Trophoblast cell (in vitro differentiated cells and primary cell): ENCODE measurements around the gene ZDHHC14.

Experiments
- DNase-seq, 2 donors: peaks; one replicate each; pipeline ENCODE4 v3.0.0-alpha.2; 2016
- H2AFZ ChIP-seq: 2 replicates; pipeline ENCODE4 v1.6.1; 2013; ENCODE audit warnings: low read length, moderate library complexity, mild to moderate bottlenecking; ENCODE audit not compliant: insufficient read depth, poor library complexity
- H2AK5ac ChIP-seq: 2 replicates; pipeline ENCODE4 v1.6.1; 2013; ENCODE audit warnings: mild to moderate bottlenecking, low read length
- H2BK120ac ChIP-seq: 2 replicates; pipeline ENCODE4 v1.6.1; 2013; ENCODE audit warnings: low read length, mild to moderate bottlenecking, moderate library complexity; ENCODE audit not compliant: insufficient read depth, poor library complexity
- H2BK12ac ChIP-seq: 2 replicates; pipeline ENCODE4 v1.6.1; 2013; ENCODE audit warnings: mild to moderate bottlenecking, low read length, moderate library complexity
- H2BK5ac ChIP-seq: 2 replicates; pipeline ENCODE4 v1.6.1; 2013; ENCODE audit warnings: low read length, low read depth, moderate library complexity, mild to moderate bottlenecking; ENCODE audit not compliant: poor library complexity
- H3K14ac ChIP-seq: 2 replicates; pipeline ENCODE4 v1.6.1; 2013; ENCODE audit warnings: mild to moderate bottlenecking, low read length
- H3K18ac ChIP-seq: 2 replicates; pipeline ENCODE4 v1.6.1; 2013; ENCODE audit warnings: mild to moderate bottlenecking, low read length
- H3K23ac ChIP-seq: 2 replicates; pipeline ENCODE4 v1.6.1; 2013; ENCODE audit warnings: low read length
- H3K27ac ChIP-seq: 2 replicates; pipeline ENCODE4 v1.5.1; 2013; ENCODE audit warnings: low read depth, mild to moderate bottlenecking, inconsistent platforms, low read length, moderate library complexity
- H3K27me3 ChIP-seq: 2 replicates; pipeline ENCODE4 v1.6.1; 2013; ENCODE audit warnings: inconsistent platforms, mild to moderate bottlenecking, low read length, moderate library complexity; ENCODE audit not compliant: insufficient read depth
- H3K36me3 ChIP-seq, 2 experiments: 1 replicate in 1 of 2; 2 replicates in 1 of 2; pipeline ENCODE4 v1.6.1; 2013; ENCODE audit warnings: low read length in 2 of 2, mild to moderate bottlenecking in 2 of 2, moderate library complexity in 1 of 2; ENCODE audit not compliant: insufficient read depth in 2 of 2, control insufficient read depth in 1 of 2
- H3K4ac ChIP-seq: 2 replicates; pipeline ENCODE4 v1.6.1; 2013; ENCODE audit warnings: low read depth, mild to moderate bottlenecking, low read length, moderate library complexity
- H3K4me1 ChIP-seq, 2 experiments: 1 replicate in 1 of 2; 2 replicates in 1 of 2; pipeline ENCODE4 v1.6.1; 2013; ENCODE audit warnings: low read length in 2 of 2, mild to moderate bottlenecking in 2 of 2, moderate library complexity in 1 of 2; ENCODE audit not compliant: insufficient read depth in 2 of 2, control insufficient read depth in 1 of 2
- H3K4me2 ChIP-seq: 2 replicates; pipeline ENCODE4 v1.6.1; 2013; ENCODE audit warnings: inconsistent platforms, mild to moderate bottlenecking, low read length, moderate library complexity
- H3K4me3 ChIP-seq: 2 replicates; pipeline ENCODE4 v1.5.1; 2013; ENCODE audit warnings: mild to moderate bottlenecking, low read depth, low read length, inconsistent platforms
- H3K79me1 ChIP-seq: one replicate; pipeline ENCODE4 v1.6.1; 2013; ENCODE audit warnings: low read length
- H3K79me2 ChIP-seq: 2 replicates; pipeline ENCODE4 v1.6.1; 2013; ENCODE audit warnings: low read length, mild to moderate bottlenecking; ENCODE audit not compliant: control insufficient read depth, insufficient read depth, poor library complexity
- H3K9ac ChIP-seq: 2 replicates; pipeline ENCODE4 v1.6.1; 2013; ENCODE audit warnings: mild to moderate bottlenecking, low read length
- H3K9me3 ChIP-seq: 2 replicates; pipeline ENCODE4 v1.6.1; 2013; ENCODE audit warnings: low read depth, mild to moderate bottlenecking, control low read depth, inconsistent platforms, low read length; ENCODE audit not compliant: insufficient read depth
- H4K12ac ChIP-seq: 2 replicates; pipeline ENCODE4 v1.6.1; 2013; ENCODE audit warnings: low read depth, mild to moderate bottlenecking, low read length, moderate library complexity
- H4K8ac ChIP-seq: 2 replicates; pipeline ENCODE4 v1.6.1; 2013; ENCODE audit warnings: low read depth, mild to moderate bottlenecking, low read length, moderate library complexity
- H4K91ac ChIP-seq: one replicate; pipeline ENCODE4 v1.6.1; 2013; ENCODE audit warnings: low read depth, mild to moderate bottlenecking, low read length, moderate library complexity
- WGBS: extraction: QIAGEN DNeasy Blood & Tissue Kit; methylation state at CpG from one replicate; pipeline ENCODE4 v1.1.7; 2013; ENCODE audit warnings: missing lambda C conversion rate; ENCODE audit not compliant: insufficient read length, insufficient coverage; ENCODE audit errors: extremely low coverage; 5-methylcytosine and 5-hydroxymethylcytosine counted together

The ZDHHC14 gene

GRCh38 chr6:157372501-157373280 is 8.3 kb upstream of the ZDHHC14 start:
- no peak overlapping the region for H3K4me2 ChIP-seq
- H3K9ac ChIP-seq: no peak overlapping the region
- DNase-seq: peak; percentile 67 to 85
- no peak overlapping the region for H2BK5ac ChIP-seq
- H3K4me3 ChIP-seq: no peak overlapping the region
- H4K8ac ChIP-seq: no peak overlapping the region
- no peaks in the 10 kb centered on the region for H3K4me1 ChIP-seq
- H2BK120ac ChIP-seq: no peak overlapping the region
- no peak overlapping the region for H4K12ac ChIP-seq
- H2AK5ac ChIP-seq: no peak overlapping the region
- H4K91ac ChIP-seq: no peak overlapping the region
- no peaks in the 10 kb centered on the region for H3K27me3 ChIP-seq
- no peak overlapping the region for H3K14ac ChIP-seq
- H3K79me2 ChIP-seq: no peaks in the 10 kb centered on the region
- H2BK12ac ChIP-seq: no peak overlapping the region
- whole genome bisulfite sequencing: no CpG with 5 or more reads among the region's 10 CpGs
- no peak overlapping the region for H3K4ac ChIP-seq
- no peak overlapping the region for H3K18ac ChIP-seq
- no peak overlapping the region for H3K27ac ChIP-seq
- H3K23ac ChIP-seq: no peak overlapping the region
- H2AFZ ChIP-seq: no peak overlapping the region
- H3K36me3 ChIP-seq: no peaks in the 10 kb centered on the region
- H3K79me1 ChIP-seq: no peaks in the 10 kb centered on the region
- no peaks in the 10 kb centered on the region for H3K9me3 ChIP-seq

- Histone ChIP-seq H2AK5ac (no peak overlapping the region), H3K18ac (no peak overlapping the region), H3K27me3 (no peaks in the 10 kb centered on the region), H2AFZ (no peak overlapping the region), H3K4me3 (no peak overlapping the region), H3K9ac (no peak overlapping the region), H3K36me3 (no peaks in the 10 kb centered on the region), H3K4ac (no peak overlapping the region), H3K4me1 (peaks cover 0 to 2% of the 10 kb centered on the region in 2 experiments), H3K23ac (no peak overlapping the region), H3K79me1 (no peaks in the 10 kb centered on the region), H2BK12ac (no peak overlapping the region), H3K9me3 (no peaks in the 10 kb centered on the region), H3K4me2 (no peak overlapping the region), H4K91ac (no peak overlapping the region), H4K12ac (no peak overlapping the region), H3K14ac (no peak overlapping the region), H3K27ac (no peak overlapping the region), H2BK120ac (no peak overlapping the region), H3K79me2 (no peaks in the 10 kb centered on the region), H2BK5ac (no peak overlapping the region), H4K8ac (no peak overlapping the region)
- DNase-seq: peak in 1 of 2 donors; percentile 28
- WGBS: no CpG with 5 or more reads among the region's 6 CpGs
Observed at GRCh38 chr6:157374889-157375443, 6.0 kb upstream of the ZDHHC14 start.

GRCh38 chr6:157376241-157376640 is 4.7 kb upstream of the ZDHHC14 start:
- Histone ChIP-seq H3K14ac (no peak overlapping the region), H3K18ac (no peak overlapping the region), H3K4me1 (peaks cover 0 to 2% of the 10 kb centered on the region in 2 experiments), H3K4me3 (no peak overlapping the region), H3K9ac (no peak overlapping the region), H2BK5ac (no peak overlapping the region), H3K27ac (no peak overlapping the region), H4K8ac (no peak overlapping the region), H3K4me2 (no peak overlapping the region), H3K23ac (no peak overlapping the region), H2AK5ac (no peak overlapping the region), H3K79me1 (peaks cover 7% of the 10 kb centered on the region), H2BK120ac (no peak overlapping the region), H3K79me2 (peaks cover 5% of the 10 kb centered on the region), H3K27me3 (no peaks in the 10 kb centered on the region), H4K91ac (no peak overlapping the region), H4K12ac (no peak overlapping the region), H2AFZ (no peak overlapping the region), H3K9me3 (no peaks in the 10 kb centered on the region), H3K4ac (no peak overlapping the region), H2BK12ac (no peak overlapping the region), H3K36me3 (no peaks in the 10 kb centered on the region)
- no peak for DNase-seq
- no CpG with 5 or more reads among the region's 3 CpGs for WGBS

- Histone ChIP-seq H3K4me2 (no peak overlapping the region), H4K8ac (no peak overlapping the region), H3K27me3 (no peaks in the 10 kb centered on the region), H4K91ac (no peak overlapping the region), H3K79me1 (peaks cover 7% of the 10 kb centered on the region), H2AK5ac (no peak overlapping the region), H3K14ac (no peak overlapping the region), H2BK12ac (no peak overlapping the region), H4K12ac (no peak overlapping the region), H3K4me1 (peaks cover 0 to 2% of the 10 kb centered on the region in 2 experiments), H3K23ac (no peak overlapping the region), H3K4me3 (no peak overlapping the region), H3K18ac (no peak overlapping the region), H2BK120ac (no peak overlapping the region), H3K27ac (no peak overlapping the region), H3K36me3 (no peaks in the 10 kb centered on the region), H3K9ac (no peak overlapping the region), H2AFZ (no peak overlapping the region), H2BK5ac (no peak overlapping the region), H3K4ac (no peak overlapping the region), H3K79me2 (peaks cover 5% of the 10 kb centered on the region), H3K9me3 (no peaks in the 10 kb centered on the region)
- DNase-seq: no peak
- WGBS: no CpG with 5 or more reads among the region's 9 CpGs
Observed at GRCh38 chr6:157376706-157377230, 4.2 kb upstream of the ZDHHC14 start.
